8988T (cell line): Measurements from ENCODE around the gene FUCA2.
"Not testable (repeated sequence)": the region's sequence is repeated elsewhere in the genome, so short reads cannot be mapped to it uniquely, and the experiment has no call there.

Experiments used
- DNase-seq: peaks from one replicate; pipeline ENCODE4 v3.0.0; 2011

The FUCA2 gene

DNA sequence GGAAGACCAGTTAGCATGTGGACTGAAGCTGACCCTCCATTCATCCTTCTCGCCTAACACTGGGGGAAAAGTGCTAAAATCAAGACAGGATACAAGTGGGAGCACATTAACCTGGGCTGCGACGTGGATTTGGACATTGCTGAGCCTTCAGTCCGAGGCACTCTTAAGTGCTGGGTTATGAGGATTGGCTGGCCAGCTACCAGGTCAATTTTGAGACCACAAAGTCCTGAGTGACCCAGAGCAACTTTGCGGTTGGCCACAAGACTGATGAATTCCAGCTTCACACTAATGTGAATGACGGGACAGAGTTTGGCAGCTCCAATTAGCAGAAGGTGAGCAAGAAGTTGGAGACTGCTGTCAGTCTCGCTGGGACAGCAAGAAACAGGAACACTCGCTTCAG lies 20.7 kb downstream of the FUCA2 start:
- no peak for DNase-seq

DNA sequence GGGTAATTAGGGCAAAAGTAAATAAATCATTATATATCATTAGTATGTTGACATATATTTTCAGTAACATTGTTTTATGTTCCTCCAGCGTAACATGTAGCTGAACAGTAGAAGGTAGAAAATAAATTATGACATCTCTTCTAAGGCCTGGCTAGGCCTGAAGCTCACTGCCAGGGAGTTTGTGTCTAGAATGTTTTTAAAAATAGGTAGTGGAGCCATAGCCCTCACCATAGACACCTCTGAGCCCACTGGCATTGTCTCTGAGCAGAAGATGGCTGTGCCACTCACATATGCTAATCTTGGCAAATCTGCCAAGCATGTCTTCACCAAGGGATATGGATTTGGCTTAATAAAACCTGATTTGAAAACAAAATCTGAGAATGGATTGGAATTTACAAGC lies 21.3 kb downstream of the FUCA2 start:
- DNase-seq = no peak

DNA sequence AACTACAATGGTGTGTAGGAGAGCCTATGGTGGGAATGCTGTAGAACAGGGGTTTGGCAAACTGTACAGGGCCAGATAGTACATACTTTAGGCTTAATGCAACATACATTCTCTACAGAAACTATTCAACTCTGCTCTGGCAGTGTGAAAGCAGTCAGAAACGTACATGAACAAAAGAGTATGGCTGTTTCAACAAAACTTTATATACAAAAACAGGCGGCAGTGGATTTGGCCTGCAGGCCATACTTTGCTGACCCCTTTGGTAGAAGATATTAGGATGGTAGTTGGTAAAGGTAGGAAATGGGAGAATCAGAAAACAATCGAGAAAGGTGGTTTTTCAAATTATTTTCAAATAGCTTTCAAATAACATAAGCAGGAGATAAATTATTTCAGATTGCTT lies 24.8 kb downstream of the FUCA2 start:
- DNase-seq = no peak

DNA sequence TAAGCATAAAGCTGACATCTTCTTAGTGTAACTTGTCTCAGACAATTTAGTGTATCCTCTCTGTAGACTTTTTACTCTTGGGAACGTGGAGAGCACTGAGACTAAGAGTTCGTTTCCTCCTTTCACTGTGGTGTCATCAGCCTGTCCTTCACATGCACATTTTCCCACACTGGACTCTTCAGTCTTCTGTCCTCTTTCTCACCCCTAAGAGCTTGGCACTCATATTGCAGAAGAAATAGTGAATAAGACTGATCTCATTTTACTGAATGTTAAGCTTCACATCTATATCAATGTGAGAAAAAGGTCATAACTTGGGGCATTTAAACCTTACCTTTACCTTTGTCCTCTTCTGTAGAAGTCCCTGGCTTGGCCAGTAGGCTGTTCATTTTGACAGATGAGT lies 25.6 kb downstream of the FUCA2 start:
- DNase-seq = no peak

DNA sequence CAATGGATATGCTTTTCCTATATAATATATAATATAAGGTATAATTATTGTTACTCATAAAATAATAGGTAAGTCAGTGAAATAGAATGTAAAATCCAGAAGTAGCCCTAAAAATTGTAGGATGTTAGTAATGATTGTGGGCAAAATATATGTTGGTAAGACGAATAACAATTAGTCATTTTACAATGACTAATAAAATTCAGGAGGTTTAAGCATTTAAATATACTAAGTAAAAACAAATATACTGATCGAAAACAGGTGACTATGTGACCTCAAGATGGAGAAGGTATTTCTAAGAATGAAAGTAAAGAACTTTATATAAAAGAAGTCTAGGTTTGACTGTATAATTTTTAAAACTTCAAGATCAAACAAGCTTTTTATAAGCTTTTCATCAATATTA lies 28.9 kb downstream of the FUCA2 start:
- no peak for DNase-seq

DNA sequence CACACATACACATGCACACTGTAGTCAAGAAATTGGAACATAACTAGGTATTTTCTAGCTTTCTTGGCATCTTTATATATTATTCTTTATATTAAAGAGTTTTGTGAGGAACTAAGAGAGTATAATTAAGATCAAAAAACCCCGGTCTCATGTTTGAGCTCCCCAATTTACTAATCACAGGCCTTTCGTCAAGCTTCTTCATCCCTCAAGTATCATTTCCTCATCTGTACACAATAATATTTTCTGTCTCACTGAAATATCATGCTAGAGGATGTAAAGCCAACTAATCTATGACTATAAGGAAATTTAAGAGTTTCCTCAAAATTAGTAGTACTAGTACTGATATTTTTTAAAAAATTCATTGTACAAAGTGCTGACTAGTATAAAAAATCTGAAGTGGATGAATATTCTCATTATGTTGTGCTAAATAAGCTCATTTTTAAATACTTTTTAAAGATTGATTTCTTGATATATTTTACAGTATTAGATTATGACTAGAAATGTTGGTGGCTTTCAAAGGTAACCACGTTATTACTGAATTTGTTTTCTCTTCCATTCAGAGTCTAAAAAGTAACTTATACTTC lies 32.9 kb downstream of the FUCA2 start:
- no peak for DNase-seq

DNA sequence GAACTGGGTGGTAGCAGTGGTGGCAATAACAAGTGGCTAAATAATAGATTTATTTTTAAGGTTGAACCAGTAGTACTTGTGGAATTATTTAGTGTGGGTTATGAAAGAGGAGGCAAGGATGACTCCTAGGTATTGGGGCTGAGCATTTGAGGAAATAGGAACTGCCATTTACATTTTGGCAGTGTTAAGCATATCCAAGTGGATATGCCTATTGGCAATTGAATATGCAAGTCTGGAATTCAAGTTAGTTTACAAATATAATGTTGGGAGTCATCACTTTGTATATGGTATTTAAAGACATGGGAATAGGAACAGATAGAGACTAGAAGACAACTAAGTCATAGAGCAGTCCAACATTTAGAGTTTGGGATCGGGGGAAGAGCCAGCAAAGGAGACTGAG lies 35.0 kb downstream of the FUCA2 start:
- no peak for DNase-seq

DNA sequence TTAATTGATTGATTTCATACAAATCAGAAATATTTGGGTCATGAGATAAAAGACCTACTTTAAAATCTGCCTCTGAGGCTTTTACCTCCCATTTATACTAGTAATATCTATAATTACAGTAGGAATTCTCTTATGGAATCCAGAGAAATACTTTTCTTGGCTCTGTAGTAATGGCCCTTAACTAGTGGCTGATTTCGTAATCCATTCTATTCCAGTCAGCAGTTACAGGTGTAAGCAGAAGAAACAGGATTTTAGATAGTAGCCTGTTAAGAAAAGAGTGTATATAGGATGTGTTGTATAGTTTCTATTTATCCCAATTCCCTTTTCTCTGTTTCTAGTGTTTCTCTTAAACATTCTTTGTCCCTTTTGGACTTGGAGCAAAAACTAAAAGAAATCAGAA lies 39.7 kb downstream of the FUCA2 start:
- DNase-seq = no peak

DNA sequence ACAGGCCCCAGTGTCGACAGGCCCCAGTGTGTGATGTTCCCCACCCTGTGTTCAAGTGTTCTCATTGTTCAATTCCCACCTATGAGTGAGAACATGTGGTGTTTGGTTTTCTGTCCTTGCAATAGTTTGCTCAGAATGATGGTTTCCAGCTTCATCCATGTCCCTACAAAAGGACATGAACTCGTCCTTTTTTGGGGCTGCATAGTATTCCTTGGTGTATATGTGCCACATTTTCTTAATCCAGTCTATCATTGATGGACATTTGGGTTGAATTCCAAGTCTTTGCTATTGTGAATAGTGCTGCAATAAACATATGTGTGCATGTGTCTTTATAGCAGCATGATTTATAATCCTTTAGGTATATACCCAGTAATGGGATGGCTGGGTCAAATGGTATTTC lies 42.7 kb downstream of the FUCA2 start:
- not testable (repeated sequence) for DNase-seq

DNA sequence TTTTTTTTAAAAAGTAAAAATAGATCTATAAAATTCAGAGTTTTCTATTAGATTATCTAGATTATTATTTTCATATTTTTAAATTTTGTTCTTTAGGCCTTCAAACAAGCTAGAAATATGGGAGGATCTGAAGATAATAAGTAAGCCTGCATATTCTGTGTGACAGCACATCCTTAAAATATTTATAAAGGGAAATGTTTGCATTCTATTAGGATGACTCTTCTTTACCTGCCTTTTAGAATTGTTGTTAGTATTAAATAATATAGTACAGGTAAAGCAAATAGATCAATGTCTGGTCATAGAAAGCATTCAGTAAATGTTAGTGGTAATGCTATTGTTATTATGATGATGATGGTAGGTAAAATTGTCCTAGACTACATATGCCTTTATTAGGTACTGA lies 43.5 kb downstream of the FUCA2 start:
- DNase-seq = no peak

DNA sequence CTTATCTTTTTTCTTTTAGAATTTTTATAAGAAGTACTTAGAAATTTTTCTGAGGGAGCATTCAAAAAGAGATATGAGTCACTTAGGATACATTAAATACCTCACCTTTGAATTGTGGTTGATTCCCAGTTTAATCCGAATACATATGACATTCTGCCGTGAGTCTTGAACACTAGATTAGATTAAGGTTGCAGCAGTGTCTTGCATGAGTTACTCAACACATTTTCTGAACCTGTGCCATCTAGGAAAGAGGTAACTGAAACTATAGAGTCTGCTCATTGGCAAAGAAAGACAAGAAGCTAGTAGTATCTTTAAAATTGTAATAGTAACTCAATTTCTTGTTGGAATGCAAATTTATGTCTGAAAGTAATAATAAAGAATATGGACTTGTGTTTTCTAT lies 46.0 kb downstream of the FUCA2 start:
- no peak for DNase-seq

DNA sequence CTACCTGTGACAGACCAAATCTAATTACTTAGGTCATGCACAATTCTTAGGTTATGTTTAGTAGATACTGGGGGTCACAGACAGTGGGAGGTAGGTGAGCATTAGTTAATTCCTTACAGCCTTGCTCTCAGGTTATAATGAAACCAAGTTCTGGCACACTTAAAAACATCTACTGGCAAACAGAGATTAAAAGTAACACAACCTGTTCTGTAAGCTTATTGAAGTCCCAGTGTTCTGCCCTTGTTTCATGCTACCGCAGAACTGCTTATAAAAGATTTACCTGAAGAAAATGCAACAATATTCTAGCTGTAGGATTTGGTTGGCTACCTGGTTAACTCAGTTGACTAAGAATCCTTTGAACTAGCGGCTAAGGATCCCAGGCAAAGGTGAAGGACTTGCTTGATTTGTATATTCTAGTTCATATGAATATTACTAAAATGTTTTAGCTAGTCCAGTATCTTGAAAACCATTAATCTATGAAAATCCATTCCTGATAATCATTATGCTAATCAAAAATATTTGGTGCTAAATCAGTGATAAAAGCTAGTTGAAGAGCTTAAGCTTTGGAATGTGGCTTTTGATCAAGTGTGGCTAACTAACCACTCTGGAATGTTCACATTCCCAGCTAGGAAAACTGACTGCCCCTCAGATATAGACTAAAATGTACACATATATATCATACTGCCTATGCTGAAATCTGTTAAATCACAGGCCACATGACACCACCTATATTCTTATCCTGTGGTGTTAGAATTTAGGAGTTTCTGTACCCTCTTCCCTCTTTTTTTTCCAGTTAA lies 53.8 kb downstream of the FUCA2 start:
- DNase-seq = no peak

DNA sequence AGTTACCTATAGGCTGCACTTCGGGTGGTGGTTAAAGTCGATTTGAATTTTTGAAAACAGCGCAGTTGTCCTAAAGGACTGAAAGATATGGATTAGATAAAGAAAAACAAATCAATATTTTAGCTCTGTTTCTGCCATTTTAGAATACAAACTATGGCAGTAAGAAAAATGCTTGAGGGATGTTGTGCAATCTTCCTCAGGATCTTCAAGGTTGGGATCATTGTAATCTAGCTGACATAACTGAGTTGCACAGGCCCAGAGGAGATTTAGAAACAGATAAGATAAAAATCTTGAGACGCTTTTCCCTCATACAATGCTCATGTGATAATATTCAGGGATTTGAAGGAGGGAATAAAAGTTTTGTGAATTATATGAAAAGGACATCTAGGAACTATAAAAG lies 60.0 kb downstream of the FUCA2 start:
- DNase-seq = no peak

DNA sequence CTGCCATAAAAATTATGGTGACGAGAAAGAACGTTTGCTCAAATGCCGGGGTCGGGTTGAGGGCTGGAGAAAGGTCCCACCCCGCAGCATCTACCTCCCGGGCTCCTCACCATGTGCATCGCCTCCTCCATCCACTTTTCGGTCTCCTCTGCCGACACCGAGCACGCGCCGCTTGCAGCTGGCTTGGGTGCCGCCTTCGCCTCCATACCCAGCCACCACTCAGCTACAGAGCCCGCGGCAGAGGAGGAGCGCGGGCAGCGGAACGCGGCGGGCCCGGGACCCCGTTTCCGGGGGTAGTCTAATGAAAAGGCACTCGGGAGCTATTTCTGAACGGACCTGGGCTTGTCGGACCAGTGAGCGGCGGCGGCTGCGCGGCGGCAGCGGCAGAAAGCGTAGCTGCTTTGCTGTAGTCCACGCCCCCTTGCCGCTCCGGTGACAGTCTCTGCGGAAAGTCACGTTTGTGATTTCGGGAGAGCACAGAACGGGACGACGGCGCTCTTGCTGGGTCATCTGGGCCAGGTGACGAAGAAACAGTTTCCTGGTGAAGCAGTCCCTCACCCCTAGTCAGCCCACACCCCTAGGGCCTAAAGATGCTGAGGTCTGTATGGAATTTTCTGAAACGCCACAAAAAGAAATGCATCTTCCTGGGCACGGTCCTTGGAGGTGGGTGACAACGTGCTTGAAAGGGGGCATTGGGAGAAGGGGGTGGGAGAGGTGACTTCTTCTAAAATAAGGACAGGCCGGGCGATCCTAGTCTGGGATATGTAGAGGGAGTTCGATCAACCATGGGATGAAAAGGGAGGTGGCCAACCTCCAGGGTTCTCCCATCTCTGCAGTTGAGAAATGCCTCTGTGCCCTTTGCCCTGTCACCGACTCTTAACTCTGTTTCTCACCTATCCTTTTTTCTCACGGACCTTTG lies 60.8 kb downstream of the FUCA2 start, which contains the start of the genes ADAT2 and PEX3:
ADAT2 (minus strand) TSS at position 243 of the 919 bp plus-strand sequence; CDS start at position 206, 37 bp downstream.
PEX3 (plus strand) TSS at position 353 of the 919 bp plus-strand sequence; CDS start at position 591, 238 bp downstream.
- peak; percentile 51 for DNase-seq

DNA sequence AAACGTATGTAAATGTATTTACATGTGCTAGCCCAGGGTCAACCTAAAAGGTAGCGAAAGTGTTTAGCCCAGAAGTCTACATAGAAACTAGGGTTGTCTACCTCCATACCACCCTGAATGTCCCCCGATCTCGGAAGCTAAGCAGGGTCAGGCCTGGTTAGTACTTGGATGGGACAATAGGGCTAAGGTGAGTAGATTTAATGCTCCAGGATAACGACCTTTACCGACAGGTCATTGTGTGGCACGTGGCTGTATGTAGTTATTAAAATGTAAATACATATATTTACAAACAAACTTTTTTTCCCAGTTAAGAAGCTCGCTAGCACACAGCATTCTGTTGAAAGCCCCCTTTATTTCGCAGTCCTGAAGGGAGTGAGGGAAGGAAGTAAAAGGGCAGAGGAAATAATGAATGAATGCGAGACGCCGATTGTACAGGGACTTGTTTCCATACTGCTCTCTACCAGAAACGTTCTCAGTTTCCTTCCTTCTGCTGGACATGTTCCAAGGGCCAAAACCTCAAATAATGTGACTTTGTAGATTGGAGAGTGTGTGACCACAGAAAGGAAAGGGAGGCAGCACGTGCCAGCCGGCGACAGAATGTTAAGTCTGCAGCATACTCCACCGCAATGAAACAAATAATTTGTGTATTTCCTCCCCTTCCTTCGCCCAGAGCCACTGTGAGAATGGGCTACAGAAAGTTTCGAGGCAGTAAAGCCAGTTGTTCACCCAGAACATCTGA lies 61.6 kb downstream of the FUCA2 start:
- no peak for DNase-seq

DNA sequence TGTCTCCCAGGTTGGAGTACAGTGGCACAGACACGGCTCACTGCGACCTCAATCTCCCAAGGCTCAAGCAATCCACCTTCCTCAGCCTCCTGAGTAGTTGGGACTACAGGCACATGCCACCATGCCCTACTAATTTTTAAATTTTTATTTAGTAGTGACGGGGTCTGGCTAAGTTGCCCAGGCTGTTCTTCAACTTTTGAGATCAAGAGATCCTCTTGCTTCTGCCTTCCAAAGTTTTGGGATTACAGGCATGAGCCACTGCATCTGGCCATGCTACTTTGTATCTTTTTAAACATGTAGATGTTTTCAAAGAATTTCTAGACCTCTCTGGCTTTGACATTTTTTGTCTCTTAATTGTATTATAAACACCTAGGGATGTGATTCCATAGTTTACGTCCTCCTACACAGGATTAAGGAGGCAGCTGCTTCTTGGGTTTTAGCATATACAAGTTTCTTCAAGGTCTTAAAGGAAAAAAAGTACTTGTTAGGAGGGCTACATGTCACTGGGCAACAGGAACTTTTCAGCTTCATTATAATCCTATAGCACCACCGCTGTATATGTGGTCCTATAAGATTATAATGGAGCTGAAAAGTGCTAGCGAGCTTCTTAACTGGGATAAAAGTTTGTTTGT lies 62.3 kb downstream of the FUCA2 start:
- no peak for DNase-seq

DNA sequence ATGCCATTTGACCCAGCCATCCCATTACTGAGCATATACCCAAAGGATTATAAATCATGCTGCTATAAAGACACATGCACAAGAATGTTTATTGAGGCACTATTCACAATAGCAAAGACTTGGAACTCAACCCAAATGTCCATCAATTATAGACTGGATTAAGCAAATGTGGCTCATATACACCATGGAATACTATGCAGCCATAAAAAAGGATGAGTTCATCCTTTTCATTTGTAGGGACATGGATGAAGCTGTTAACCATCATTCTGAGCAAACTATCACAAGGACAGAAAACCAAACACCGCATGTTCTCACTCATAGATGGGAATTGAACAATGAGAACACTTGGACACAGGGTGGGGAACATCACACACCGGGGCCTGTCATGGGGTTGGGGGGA lies 63.7 kb downstream of the FUCA2 start:
- not testable (repeated sequence) for DNase-seq
